Lung (tissue), 12 donors: ENCODE results near the gene MICU1. TPM values are rescaled to one million over a fixed set of nuclear protein-coding genes. Genes with fewer than 3 reads are reported as not detected.
A peak's percentile ranks its signal among the peaks of the same experiment; 100 is the strongest.

Experiments
- ATAC-seq: fragments of 200-7000 bp; cut with Tn5 transposase; one replicate; pipeline ENCODE4 v1.9.1; 2020; ENCODE audit warnings: moderate number of reproducible peaks; ENCODE audit not compliant: insufficient read depth, low FRiP score
- DNase-seq, 3 donors: peaks; one replicate each; pipeline ENCODE4 v3.0.0-alpha.2; 2013 to 2017
- H3K27ac ChIP-seq, 2 donors: one replicate each; pipeline ENCODE4 v1.5.1; 2013; ENCODE audit warnings: mild to moderate bottlenecking in 2 of 2, moderate library complexity in 2 of 2, control low read depth in 1 of 2, inconsistent platforms in 1 of 2, low read depth in 1 of 2, low read length in 1 of 2
- H3K27me3 ChIP-seq, 3 donors: one replicate each; pipeline ENCODE4 v1.5.1; 2013; ENCODE audit warnings: low read length in 2 of 3; ENCODE audit not compliant: control insufficient read depth in 3 of 3, insufficient read depth in 3 of 3
- H3K36me3 ChIP-seq, 4 donors: one replicate each; pipeline ENCODE4 v1.5.1; 2013; ENCODE audit warnings: low read length in 4 of 4, mild to moderate bottlenecking in 1 of 4, moderate library complexity in 1 of 4; ENCODE audit not compliant: control insufficient read depth in 4 of 4, insufficient read depth in 4 of 4
- H3K4me1 ChIP-seq, 5 donors: one replicate each; pipeline ENCODE4 v1.5.1; 2013; ENCODE audit warnings: low read length in 5 of 5, mild to moderate bottlenecking in 2 of 5, moderate library complexity in 1 of 5; ENCODE audit not compliant: control insufficient read depth in 5 of 5, insufficient read depth in 5 of 5
- H3K4me3 ChIP-seq: one replicate; pipeline ENCODE4 v1.5.1; 2013; ENCODE audit warnings: mild to moderate bottlenecking, control low read depth, moderate library complexity
- H3K9ac ChIP-seq, 2 donors: one replicate each; pipeline ENCODE4 v1.5.1; 2013; ENCODE audit warnings: low read length in 2 of 2, control low read depth in 1 of 2; ENCODE audit not compliant: insufficient read depth in 1 of 2
- H3K9me3 ChIP-seq, 4 donors: one replicate each; pipeline ENCODE4 v1.5.1; 2013; ENCODE audit warnings: low read length in 3 of 4, mild to moderate bottlenecking in 1 of 4, moderate library complexity in 1 of 4; ENCODE audit not compliant: control insufficient read depth in 4 of 4, insufficient read depth in 3 of 4
- CTCF ChIP-seq: IDR thresholded peaks from 2 replicates; pipeline ENCODE4 v1.5.1; 2012; ENCODE audit warnings: mild to moderate bottlenecking; ENCODE audit errors: control extremely low read depth, extremely low read depth
- WGBS, 2 donors: extraction: QIAGEN DNeasy Blood & Tissue Kit; methylation state at CpG; one replicate each; pipeline ENCODE4 v1.1.7; 2013; 5-methylcytosine and 5-hydroxymethylcytosine counted together
- polyA plus RNA-seq, 2 donors: library from polyadenylated mRNA; stranded (reverse); fragments of 200-250 nt; gene quantifications; one replicate each; pipeline ENCODE4 v1.2.1, GENCODE V29; 2013
- total RNA-seq, 2 donors: library from RNA; depleted of rRNA in 1 of 2; stranded (reverse); fragments of >200 nt in 1 of 2; gene quantifications; one replicate each; pipeline ENCODE4 v1.2.1, GENCODE V29; 2014 to 2021
- donor health status: control.
- donor health status: control.
- donor health status: Bipolar disorder and iron deficiency.
- donor health status: healthy.
- donor health status: DM: yes; HTN: yes; CAD: no.

MICU1 gene
- total and polyA plus RNA-seq, 4 donors: 41.9 to 86.4 (median 43.2) TPM

- WGBS, 2 donors: 56 to 66% methylated on average over 4 of the region's 4 CpGs
- DNase-seq (peak in 2 of 3 donors; percentile 14 to 28), ATAC-seq (no peak)
- Histone ChIP-seq H3K4me1 (peaks cover 0 to 3% (median 0%) of the 10 kb centered on the region in 5 donors), H3K9ac (no peak overlapping the region), H3K27me3 (no peaks in the 10 kb centered on the region), H3K9me3 (no peaks in the 10 kb centered on the region), H3K4me3 (no peak overlapping the region), H3K36me3 (no peaks in the 10 kb centered on the region), H3K27ac (no peak overlapping the region)
- TF ChIP-seq CTCF: no peak
Observed at GRCh38 chr10:72638586-72639440, 12.9 kb upstream of the MICU1 start.

GRCh38 chr10:72637398-72637857 is 11.5 kb upstream of the MICU1 start:
- H3K9ac ChIP-seq: no peak overlapping the region
- no peak for TF ChIP-seq CTCF
- peak; percentile 75 for ATAC-seq
- peaks cover 0 to 3% (median 0%) of the 10 kb centered on the region in 5 donors for H3K4me1 ChIP-seq
- peak in 1 of 3 donors; percentile 13 for DNase-seq
- WGBS, 2 donors: 27 to 49% methylated on average over 4 of the region's 4 CpGs
- no peaks in the 10 kb centered on the region for H3K27me3 ChIP-seq
- H3K4me3 ChIP-seq: no peak overlapping the region
- no peak overlapping the region for H3K27ac ChIP-seq
- H3K9me3 ChIP-seq: no peaks in the 10 kb centered on the region
- no peaks in the 10 kb centered on the region for H3K36me3 ChIP-seq

GRCh38 chr10:72630144-72630543 is 4.3 kb upstream of the MICU1 start:
- H3K36me3 ChIP-seq: peaks cover 0 to 7% (median 0%) of the 10 kb centered on the region in 4 donors
- H3K27me3 ChIP-seq: no peaks in the 10 kb centered on the region
- H3K4me1 ChIP-seq: peaks cover 0 to 4% (median 0%) of the 10 kb centered on the region in 5 donors
- ATAC-seq (no peak), DNase-seq (no peak)
- no peaks in the 10 kb centered on the region for H3K9me3 ChIP-seq
- H3K4me3 ChIP-seq: no peak overlapping the region
- TF ChIP-seq CTCF: no peak
- H3K9ac ChIP-seq: no peak overlapping the region
- H3K27ac ChIP-seq: no peak overlapping the region
- WGBS, 2 donors: 93 to 94% methylated on average over 2 of the region's 2 CpGs
